ENCODE measurements around the gene RAET1G.

RAET1G gene

GRCh38 chr6:149891259-149891658 is 31.7 kb downstream of the RAET1G start:
- DNase-seq, result no peak

GRCh38 chr6:149890629-149891045 is 32.3 kb downstream of the RAET1G start:
- DNase-seq, result peak; percentile 44

GRCh38 chr6:149889326-149889725 is 33.6 kb downstream of the RAET1G start:
- no peak for DNase-seq

DNA sequence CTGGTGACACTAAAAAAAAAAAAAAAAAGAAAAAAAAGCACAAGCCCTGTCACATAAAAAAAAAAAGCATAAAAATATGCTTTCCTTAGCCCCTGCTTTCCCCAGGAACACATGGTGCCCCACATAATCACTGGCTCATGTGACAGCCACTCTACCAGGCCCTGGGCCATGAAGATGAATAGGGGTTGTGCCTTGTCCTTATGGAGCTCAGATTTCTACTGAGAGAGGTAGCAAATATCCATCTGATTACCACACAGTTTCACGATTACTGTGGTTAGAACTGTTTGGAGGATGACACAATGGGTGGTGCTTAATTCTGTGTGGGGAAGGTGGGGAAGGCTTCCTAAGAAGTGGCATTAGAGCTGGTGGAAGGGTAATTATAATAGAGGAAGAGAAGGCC is 34.3 kb downstream of the RAET1G start:
- DNase-seq, result no peak

DNA sequence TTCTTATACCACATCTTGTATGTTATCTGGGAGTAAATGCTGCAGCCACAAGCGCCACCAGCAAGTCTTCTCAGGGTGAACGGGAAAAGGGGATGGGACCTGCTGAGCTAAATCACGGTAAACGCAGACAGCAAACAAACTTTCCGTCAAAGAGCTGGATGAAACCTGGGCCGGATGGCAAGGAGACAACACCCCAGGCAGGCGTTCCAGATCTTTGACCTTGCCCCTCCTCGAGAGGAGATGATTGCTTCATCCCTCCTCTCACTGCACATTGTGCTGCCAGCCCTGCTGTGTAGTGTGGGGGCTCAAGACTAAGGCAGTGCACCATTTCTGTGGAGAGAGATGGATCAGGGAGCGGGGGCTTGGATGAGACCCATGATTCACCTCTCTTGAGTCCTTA is 34.8 kb downstream of the RAET1G start:
- no peak for DNase-seq

GRCh38 chr6:149887343-149887742 is 35.6 kb downstream of the RAET1G start:
- peak; percentile 85 for DNase-seq

DNA sequence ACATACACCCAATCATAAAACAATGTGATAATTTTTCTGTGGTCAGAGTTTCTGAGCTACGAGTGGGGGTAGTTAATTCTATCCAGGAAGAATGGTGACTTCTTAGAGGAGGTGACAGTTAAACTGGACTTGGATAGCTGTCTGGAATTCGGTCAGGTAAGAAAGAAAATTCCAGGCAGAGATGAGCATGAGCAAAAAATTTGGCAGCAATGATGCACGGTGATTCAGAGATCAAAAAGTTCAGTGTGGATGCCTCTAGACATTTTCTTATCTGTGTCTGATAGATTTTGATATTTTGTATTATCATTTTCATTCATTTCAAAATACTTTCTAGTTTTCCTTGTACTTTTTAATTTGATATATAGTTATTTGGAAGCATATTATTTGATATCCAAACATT is 37.0 kb downstream of the RAET1G start:
- DNase-seq, result no peak

- DNase-seq, result no peak
These were observed 38.3 kb downstream of the RAET1G start for GRCh38 chr6:149884617-149885016.

GRCh38 chr6:149884215-149884614 is 38.7 kb downstream of the RAET1G start:
- DNase-seq, result no peak

GRCh38 chr6:149881860-149882259 is 41.1 kb downstream of the RAET1G start:
- no peak for DNase-seq

GRCh38 chr6:149881066-149881766 is 41.7 kb downstream of the RAET1G start:
- DNase-seq, result no peak

GRCh38 chr6:149877659-149878058 is 45.3 kb downstream of the RAET1G start:
- no peak for DNase-seq

DNA sequence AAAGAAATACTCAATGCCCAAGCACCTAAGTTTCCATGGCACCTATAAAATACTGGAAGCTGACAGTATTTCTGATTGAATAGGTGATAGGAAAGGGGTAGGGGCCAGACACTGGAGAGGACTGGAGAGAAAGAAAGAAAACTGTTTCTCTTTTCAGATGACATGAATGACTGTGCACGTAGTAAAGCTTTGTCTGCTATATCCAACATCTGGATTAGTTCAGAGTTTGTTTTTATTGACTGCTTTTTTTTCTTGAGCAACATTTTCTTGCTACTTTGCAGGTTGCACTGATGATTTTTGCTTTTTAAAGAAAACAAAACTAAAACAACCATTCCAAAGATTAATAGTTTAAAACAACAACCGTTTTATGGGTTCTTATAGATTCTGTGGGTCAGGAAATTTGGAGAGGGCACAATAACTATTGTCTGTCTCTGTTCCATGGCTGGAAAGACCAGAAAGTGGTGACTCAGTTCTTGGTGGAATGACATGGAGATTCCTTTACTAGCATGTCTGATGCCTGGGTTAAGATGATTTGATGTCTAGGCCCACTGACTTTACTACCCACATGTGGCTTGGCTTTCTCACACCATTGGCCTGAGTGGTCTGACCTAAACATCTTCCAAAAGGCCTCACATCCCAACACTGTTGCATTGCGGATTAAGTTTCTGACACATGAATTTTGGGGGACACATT is 46.5 kb downstream of the RAET1G start:
- DNase-seq, result no peak

- no peak for DNase-seq
These were observed 50.7 kb downstream of the RAET1G start for GRCh38 chr6:149872233-149872632.

DNA sequence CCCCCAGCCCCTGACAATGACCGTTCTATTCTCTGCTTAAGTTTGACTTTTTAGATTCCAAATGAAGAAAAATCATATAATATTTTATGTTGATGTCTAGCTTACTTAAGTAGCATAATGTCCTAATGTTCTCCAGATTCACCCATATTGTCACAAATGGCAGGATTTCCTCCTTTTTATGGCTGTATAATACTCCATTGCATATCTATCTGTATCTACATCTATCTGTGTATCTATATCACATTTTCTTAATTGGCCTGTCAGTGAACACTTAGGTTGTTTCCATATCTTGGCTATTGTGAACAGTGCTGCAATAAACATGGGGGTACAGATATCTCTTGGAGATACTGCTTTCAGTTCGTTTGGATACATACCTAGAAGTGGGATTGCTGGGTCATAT is 51.7 kb downstream of the RAET1G start:
- no peak for DNase-seq

- DNase-seq, result no peak
These were observed 53.5 kb downstream of the RAET1G start for GRCh38 chr6:149869275-149869892.

DNA sequence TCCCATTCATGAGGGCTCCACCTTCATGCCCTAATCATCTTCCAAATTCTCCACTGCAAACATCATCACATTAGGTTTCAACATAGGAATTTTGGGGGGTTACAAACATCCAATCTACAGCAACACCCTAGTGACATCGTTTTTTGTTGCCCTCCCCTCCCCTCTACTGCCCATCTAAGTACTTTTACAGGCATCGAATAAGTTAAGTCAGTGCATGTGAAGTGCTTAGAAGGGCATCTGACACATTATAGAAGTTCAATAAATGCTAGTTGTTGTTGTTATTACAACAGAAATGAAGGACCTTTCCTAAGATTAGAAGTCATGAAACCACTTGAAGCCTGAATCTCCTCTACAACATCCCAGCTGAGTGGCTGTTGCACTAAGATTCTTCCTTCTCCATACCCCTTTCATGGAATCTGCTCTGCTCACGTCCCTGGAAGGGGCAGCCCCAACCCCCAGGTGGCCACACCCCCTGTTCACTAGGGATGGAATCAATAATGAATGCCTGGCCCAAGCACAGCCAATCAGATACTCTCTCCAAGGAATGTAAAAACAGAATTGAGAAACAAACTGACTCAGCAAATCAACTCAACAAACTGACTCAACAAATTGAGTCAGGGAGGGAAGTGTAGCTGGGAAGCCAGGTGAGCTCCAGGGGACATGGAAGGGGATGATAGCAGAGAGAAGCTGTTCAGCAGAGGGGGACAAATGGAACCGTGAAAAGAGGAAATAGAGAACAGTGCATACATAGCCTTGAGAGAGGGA is 54.9 kb downstream of the RAET1G start:
- peak; percentile 48 for DNase-seq
